Stimulated activated CD8-positive, alpha-beta memory T cell treated with anti-CD3 and anti-CD28 coated beads, Interleukin-15, amount 100 ng/mL, for 4 hours (primary cell): Measurements from ENCODE around the gene ISLR.

ENCODE experiments used
- DNase-seq, 2 donors: peaks; one replicate each; pipeline ENCODE4 v3.0.0-alpha.2; 2020; ENCODE audit warnings: low read depth in 2 of 2

Gene ISLR

DNA sequence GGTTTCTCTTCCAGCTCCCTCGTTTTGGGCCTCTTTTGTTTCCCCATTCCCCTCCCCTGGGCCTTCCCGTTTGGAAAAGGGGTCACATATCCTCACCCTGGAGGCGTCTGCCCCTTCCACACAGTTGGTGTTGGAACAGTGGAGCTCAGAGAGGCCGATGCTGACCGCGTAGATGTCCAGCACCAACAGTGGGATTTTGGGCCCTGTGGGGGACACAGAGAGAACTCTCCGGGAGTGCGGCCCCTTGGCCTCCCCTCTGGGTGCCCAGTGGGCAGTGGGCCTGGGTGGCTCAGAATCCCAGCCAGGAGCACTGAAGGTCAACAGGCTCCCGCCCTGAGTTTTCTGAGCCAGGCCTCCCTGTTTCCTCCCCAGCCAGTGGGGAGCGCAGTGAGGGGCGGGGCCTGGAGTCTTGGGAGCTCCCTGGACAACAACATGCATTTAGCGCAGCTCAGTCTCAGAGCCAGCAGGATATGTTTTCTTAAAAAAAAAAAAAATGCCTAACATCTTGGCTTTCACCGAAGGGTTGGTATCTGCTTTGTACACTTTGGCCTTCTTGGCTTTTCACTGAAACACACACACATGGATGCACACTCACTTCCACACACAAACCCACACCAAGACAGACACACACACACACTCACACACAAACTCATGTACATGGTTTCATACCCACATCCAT lies 670 bp upstream of the ISLR start:
- no peak for DNase-seq

DNA sequence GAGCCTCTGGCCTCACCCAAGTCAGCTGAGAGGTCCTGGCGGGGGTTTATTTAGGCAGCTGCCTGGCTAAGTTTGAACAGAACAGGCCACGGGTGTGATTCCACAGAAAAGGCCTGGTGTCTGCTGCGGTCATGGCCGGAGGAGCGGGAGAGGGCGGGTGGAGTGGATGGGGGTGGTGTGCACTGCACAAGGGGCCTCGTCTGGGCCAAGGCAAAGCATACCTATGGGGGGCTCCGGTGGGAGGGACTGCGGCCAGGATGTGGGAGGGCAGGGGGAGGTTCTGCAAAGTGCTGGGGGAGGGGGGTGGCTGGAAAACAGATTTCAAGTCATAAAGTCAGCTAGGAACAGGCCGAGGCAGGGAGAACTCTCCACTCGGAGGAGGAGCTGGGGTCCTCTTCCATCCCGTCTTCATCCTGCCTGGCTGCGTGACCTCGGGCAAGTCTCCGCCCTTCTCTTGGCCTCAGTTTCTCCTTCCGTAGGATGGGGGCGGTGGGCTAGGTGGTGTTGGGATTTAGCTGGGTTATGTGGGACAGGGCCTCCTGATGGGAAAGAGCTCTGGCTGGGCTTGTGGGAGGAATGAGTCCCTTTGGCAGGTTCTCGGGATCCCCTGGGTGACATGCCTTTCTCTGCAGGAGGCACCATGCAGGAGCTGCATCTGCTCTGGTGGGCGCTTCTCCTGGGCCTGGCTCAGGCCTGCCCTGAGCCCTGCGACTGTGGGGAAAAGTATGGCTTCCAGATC lies 878 bp downstream of the ISLR start:
- DNase-seq: no peak

DNA sequence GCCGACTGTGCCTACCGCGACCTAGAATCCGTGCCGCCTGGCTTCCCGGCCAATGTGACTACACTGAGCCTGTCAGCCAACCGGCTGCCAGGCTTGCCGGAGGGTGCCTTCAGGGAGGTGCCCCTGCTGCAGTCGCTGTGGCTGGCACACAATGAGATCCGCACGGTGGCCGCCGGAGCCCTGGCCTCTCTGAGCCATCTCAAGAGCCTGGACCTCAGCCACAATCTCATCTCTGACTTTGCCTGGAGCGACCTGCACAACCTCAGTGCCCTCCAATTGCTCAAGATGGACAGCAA lies 1.4 kb downstream of the ISLR start:
- DNase-seq: no peak

DNA sequence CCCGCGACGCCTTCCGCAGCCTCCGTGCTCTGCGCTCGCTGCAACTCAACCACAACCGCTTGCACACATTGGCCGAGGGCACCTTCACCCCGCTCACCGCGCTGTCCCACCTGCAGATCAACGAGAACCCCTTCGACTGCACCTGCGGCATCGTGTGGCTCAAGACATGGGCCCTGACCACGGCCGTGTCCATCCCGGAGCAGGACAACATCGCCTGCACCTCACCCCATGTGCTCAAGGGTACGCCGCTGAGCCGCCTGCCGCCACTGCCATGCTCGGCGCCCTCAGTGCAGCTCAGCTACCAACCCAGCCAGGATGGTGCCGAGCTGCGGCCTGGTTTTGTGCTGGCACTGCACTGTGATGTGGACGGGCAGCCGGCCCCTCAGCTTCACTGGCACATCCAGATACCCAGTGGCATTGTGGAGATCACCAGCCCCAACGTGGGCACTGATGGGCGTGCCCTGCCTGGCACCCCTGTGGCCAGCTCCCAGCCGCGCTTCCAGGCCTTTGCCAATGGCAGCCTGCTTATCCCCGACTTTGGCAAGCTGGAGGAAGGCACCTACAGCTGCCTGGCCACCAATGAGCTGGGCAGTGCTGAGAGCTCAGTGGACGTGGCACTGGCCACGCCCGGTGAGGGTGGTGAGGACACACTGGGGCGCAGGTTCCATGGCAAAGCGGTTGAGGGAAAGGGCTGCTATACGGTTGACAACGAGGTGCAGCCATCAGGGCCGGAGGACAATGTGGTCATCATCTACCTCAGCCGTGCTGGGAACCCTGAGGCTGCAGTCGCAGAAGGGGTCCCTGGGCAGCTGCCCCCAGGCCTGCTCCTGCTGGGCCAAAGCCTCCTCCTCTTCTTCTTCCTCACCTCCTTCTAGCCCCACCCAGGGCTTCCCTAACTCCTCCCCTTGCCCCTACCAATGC lies 2.0 kb downstream of the ISLR start:
- no peak for DNase-seq

DNA sequence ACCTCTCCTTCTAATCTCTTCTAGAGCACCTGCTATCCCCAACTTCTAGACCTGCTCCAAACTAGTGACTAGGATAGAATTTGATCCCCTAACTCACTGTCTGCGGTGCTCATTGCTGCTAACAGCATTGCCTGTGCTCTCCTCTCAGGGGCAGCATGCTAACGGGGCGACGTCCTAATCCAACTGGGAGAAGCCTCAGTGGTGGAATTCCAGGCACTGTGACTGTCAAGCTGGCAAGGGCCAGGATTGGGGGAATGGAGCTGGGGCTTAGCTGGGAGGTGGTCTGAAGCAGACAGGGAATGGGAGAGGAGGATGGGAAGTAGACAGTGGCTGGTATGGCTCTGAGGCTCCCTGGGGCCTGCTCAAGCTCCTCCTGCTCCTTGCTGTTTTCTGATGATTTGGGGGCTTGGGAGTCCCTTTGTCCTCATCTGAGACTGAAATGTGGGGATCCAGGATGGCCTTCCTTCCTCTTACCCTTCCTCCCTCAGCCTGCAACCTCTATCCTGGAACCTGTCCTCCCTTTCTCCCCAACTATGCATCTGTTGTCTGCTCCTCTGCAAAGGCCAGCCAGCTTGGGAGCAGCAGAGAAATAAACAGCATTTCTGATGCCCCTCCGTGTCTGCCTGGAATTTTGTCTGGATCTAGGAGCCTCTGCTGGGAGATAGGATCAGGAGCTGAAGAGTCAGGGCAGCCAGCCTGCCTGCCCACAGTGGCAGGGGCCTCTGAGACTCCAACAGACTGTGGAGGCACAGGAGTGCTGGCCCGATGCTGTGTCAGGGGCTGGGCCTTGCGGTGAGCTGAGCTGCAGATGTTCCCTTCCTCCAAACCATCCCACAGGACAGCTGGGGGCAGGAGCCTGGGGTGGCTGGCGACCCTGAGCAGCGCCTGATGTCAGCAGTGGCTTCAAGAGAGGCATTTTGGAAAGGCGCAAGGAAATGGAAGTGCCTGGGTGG lies 3.0 kb downstream of the ISLR start:
- DNase-seq: no peak

DNA sequence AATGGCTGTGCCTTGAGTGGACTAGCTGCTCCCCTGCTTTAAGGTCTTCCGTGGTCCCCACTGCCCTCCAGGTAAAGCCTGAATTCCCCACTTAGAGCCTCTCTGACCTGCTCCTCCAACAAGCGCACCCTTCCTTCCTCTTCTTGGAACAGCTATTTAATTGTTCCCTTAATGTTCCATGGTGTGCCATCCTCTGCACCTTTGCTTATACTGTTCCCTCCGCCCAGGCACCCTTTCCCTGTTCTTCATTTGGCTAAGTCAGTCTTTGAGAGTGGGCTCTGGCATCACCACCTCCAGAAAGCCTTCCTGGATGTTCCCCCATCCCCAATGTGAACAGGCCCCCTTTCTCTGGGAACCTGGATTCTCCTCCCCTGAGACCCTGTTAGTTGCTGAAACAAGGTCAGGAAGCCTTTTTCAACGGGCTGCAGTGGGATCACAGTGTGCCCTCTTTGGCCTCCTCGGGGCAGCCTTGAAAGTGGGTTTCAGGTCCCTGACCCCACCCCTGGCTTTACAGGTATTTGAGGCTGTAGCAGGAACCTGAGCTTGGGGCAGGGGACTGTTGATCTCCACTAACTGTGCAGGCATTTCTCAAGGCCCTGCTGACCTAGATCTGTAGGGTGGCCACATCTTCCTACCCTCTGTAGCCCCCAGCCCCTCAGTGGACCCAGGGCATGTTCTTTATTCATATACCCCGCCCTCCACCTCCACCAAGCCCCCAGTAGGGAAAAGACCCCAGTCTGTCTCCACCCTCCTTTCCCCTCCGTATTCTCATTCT lies 5.0 kb downstream of the ISLR start:
- no peak for DNase-seq

DNA sequence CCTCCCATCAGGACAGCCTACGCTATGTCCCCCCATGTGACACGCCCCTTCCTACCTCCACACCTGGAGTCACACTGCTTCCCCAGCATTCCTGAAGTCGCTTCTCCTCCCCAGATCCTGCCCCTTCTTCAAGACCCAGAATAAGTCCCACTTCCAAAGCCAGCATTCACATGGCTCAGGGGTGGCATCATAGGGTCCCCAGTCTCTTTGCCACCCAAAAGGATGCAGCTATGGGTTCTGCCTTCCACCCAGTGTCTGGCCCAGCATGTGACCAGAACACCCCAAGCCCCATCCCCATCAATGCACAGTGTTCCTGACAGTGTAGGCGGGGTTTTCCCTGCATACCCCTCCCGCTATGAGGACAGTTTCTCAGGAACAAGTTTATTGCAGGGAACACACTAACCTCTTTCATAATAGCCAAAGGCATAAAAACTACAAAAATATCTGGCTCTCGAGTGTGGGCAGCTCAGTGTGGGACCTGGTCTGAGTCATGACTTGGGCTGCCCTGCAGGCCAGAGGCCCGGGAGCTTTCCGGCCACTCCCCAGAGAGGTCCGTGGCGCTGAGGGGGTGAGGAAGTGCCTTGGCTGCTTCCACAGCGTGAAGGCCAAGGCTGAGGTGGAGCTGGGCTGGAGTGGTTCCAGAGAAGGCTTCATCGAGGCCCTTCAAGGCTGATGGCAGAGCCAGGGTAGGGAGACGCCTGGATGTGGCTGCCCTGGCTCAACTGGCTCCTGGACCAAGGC lies 5.8 kb downstream of the ISLR start:
- no peak for DNase-seq

DNA sequence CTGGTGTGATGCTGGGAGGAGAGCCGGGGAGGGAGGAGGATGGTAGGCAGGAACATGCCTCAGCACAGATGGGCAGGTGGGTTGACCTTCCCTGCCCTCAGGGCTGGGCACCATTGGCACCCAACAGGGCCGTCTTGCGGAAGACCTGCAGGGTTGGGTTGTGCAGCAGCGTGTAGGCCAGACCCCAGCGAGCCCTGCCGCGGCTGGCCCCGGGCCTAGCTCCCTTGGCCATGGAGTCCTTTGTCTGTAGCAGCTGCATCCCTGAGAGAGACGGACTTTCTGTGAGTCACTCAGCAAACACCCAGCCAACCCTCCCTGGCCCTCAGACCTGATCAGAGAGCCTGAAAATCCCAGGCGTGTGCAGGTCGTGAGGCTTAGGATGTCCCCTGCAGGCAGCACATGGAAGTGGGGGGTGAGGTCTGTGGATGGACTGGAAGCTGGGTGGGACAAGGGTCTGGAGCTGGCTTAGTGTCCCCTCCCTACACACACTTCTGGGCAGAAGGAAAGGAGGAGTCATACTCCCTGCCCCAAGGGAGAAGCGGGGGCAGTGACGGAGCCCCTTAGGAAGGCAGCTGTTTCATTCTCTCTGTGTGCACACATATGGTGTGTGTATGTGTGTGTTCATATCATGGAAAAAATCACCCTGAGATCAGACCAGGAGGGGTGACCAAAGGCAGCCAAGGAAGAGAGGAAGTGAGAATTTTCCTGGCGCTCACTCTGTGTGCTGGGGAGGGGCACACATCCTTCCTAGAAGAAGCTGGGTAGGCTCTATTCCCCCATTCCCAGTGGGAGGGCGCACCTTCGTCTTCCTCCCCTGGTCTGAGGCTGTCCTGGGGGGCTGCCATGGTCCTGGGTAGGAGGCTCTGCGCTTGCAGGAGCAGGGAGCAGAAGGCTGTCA lies 6.7 kb downstream of the ISLR start:
- DNase-seq: no peak

DNA sequence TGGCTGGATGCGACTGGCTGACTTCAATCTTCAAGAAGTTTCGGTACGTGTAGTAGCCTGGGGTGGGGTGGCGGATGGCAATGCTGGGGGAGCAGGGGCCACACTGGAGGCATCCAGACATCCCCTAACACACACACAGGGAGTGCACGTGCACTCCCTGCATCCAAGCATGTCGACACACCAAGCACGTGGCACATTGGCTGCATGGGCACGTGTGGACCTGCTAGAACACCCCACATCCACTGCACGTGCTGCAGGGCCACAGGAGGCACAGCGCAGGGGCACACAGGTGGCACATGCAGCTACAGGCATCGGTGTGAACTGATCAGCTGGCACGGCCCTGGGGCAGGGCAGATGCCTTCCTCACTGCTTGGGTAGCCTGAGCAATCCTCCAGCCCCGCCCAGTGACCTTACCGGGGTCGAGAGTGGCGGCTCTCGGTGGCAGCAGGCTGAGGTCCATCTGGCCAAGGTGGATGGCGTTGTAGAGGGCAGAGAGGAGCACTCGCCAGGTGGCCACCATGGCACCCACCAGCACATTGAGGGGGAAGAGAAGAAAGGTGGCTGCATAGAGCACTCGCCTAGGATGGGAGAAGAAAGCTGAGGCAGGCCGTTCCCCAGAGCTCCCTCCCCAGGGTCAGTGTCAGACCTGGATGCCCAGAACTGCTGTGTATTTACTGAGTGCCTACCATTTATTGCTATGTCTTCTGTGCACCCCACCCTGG lies 7.5 kb downstream of the ISLR start:
- DNase-seq: no peak

DNA sequence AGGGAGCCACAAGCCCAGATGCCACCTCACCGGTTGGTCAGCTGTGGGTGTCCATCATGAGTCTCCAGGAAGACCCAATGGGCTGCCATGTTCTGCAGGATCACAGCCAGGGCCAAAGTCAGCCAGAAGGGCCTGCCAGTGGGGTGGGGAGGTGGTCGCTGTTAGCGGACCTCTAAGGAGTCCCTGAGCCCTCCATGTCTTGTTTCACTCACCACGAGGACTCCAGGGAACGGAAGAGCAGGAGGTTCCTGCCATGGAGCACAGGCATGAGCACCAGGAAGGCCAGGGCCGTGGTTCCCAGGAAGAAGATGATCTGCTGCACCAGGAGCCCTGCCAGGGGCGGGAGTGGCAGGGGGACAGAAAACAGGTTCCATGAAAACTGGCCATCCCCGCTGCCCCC lies 8.6 kb downstream of the ISLR start:
- DNase-seq: no peak

DNA sequence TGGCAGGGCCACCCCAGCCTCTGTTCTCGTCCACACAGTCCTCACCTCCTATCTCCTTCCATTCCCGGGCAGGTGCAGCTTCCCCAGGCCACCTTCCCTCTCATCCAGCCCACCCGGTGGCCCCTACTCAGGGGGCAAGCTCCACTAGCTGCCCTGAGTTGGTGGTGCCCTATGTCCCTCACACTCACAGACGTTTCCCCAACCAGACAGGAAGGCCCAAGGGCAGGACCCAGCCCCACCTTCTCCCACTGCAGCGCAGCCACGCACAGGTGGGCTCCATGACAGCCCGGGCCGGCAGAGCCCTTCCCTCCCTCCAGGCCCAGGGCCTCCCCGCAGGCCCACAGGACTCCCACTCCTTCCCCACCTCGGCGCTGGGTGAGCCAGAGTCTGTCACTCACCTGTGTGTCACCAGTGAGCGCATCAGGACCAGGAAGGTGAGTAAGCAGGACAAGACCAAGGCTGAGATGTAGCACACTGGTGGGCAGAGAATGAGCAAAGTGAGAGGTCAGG lies 11.1 kb downstream of the ISLR start:
- DNase-seq: no peak

DNA sequence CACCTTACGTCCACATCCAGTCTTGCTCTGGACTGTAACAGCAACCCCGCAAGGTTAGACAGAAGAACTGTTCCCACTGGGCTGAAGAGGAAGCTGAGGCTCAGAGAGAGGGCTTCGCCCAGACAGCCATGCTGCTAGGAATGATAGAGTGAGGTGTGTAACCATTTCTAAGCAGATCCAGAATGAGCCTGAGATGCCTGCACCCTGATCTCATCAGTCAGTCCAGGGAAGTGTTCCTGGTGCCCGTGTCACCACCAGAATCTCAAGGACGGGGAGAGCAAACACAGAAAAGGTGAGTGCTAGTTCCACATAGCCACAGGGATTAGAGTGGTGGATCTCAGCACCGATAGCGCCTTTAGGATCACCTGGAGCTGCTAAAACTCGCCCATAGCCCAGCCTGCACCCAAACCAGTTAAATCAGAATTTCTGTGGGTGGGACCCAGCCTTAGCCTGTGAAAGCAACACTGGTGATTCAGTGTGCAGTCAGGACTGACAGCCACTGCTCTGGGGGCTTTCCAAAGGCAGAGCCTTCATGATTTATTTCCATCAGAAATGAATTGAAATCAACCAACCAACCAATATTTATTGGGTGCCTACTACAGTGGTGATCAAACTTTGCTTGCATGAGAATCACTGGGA lies 12.3 kb downstream of the ISLR start:
- no peak for DNase-seq

DNA sequence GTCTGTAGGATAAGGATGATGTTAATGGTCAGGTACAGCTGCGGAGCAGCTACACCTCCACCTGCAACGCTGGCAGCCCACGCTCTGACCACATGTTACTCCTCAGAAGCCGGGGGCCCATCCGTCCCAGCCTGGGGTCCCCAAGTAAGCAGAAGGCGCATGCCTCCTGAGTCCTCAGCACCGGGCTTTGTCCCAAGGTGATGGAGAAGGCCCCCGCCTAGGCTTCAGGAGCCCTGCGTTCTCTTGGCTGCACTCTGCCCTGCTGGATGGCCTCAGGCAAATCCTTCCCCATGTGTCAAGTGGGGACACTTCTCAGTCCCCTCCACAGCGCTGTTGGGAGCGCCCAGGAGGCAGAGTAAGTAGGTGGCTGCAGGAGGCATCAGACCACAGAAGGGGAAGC lies 14.7 kb downstream of the ISLR start:
- DNase-seq: no peak

DNA sequence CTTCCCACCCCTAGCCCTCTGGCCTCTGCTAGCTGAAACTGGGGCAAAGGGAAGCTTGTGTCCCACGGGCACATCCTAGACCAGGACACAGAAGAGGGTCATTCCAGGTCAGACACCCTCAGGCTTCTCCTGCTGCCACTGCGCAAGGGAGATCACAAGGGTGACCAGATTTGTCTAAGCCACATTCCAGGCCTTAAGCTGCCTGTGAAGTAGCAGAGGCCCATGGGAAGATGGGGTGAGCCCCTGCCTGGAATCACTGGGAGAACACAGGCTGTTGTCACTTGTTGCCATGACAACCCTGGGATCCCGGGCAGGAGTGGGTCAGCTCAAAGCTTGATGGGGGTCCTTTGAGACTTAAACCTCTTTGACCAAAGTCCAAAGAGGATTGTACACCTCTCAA lies 18.3 kb downstream of the ISLR start:
- no peak for DNase-seq

DNA sequence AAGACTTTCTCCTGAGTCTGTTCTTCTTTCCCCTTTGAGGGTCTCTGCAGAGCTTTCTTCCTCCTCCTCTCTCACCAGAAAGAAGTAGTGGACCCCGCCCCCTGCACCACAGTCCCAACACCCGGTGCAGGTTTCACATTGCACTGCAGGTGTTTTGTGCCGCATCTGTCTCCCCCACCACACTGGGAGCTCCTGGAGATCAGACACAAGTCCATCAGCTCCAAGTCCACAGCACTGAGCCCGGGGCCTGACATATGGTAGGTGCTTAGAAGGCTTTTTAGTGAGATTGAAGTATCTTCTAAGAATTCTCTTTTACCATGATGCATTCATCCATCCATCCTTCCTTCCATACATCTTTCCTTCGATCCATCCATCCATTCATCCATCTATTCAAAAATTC lies 19.2 kb downstream of the ISLR start:
- DNase-seq: no peak

DNA sequence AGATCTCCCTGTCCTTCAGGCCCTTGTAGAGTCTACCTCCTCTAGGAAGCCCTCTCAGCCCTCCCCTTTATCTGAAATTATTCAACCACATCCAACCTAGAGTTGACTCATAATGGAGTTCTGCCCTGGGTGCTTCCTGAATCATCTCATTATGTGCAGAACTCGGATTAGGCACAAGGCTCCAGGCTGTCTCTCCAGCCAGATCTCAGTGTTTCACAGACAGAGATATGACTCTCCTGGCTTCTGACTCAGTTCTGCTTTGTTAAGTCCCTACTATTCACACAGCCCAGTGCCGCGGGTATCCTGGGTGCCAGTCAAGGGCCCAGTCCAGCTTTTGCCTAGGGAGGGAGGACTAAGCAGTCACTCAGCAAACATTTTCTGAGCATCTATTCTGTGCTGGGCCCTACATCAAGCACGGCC lies 19.8 kb downstream of the ISLR start:
- DNase-seq: no peak

DNA sequence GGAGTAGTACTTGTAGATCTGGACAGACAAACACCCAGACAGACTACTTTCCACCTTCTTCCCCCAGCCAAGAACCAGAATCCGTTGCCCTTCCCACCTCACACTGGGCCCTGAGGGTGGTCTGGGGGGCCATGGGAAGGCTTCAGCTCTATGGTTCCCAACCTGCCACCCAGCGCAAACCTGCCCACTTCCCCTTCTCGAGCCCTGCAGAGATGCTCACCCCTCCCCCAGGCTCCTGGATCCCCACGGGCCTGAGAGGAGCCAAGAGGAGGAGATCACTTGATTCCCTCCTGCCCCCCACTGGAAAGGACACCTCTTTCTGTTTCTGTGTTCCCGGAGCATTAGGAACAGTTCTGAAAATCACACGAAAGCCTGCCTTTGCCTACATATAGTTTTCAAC lies 20.4 kb downstream of the ISLR start:
- DNase-seq: no peak
